Activated T-cell treated with anti-CD3 and anti-CD28 coated beads for 24 hours (primary cell): ENCODE results near the gene MACROD2.
"Not testable (repeated sequence)": the region's sequence is repeated elsewhere in the genome, so short reads cannot be mapped to it uniquely, and the experiment has no call there.

ENCODE experiments used
- DNase-seq: peaks from one replicate; pipeline ENCODE4 v3.0.0-alpha.2; 2020; ENCODE audit warnings: low read depth

The MACROD2 gene

DNA sequence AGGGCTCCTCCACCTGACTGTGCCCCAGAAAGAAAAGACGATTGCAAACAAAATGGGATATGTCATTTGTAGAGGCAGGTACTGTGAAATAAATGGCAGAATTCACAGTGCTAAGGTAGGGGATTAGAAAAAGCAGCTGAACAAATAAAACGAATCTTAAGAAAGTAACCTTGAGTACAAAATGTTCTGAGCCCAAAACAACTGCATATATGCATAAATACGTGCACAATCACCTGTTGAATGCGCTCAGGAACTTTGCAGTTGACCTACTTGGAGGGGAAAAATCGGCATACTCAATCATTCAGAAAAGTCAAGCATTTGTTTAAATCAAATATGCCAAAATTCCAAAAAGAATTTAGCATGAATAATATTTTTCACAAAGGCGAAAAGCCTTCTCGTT is 1114.2 kb downstream of the MACROD2 start:
- no peak for DNase-seq

- DNase-seq: no peak
Measured at GRCh38 chr20:15111654-15112053, 1116.3 kb downstream of the MACROD2 start.

- DNase-seq: no peak
Measured at GRCh38 chr20:15113144-15113773, 1117.9 kb downstream of the MACROD2 start.

DNA sequence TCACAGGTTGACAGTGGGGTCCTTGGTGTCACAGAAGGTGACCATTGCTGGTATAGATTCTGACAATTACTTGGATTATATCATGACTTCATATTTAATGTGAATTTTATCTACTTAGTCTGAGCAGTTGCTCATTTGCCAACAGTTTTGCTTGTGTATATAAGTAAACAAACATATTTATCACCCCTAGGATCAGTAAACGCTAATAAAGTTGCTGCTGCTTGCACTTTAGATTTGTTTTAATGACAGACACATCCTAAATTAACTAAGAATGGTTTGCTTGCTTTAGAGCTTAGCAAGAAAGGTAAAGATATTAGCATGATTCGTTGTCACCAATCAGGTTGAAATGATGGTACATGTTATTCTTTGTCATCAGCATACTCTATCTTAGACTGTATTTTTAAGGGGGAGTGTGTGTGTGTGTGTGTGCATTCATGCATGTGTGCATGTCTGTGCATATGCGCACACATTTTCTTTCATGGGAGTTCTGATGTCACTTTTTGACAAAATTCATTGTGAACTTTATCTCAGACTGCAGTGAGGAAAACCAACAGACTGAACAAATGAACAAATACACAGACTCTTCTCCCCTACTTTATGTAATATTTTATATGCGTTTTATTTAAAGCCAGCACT is 1124.7 kb downstream of the MACROD2 start:
- DNase-seq: no peak

GRCh38 chr20:15122613-15123012 is 1127.3 kb downstream of the MACROD2 start:
- DNase-seq: no peak

DNA sequence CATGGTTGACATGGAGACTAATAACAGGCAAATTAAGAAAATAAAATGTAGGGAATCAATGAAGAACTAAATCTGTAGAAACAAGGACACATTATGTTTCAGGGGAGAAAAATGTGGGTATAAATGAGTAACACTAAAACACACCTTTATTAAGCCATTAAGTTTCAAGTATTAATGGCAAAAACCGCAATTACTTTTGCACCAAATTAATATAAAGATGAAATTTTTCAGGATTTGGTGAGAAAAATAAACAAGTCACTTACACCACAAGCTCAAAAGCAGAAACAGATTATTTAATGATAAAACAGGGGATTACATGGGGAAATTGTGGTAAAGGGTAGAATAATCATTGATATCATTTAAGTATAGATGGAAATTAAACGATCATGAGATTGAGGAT is 1135.9 kb downstream of the MACROD2 start:
- no peak for DNase-seq

- no peak for DNase-seq
Measured at GRCh38 chr20:15138548-15139126, 1143.3 kb downstream of the MACROD2 start.

DNA sequence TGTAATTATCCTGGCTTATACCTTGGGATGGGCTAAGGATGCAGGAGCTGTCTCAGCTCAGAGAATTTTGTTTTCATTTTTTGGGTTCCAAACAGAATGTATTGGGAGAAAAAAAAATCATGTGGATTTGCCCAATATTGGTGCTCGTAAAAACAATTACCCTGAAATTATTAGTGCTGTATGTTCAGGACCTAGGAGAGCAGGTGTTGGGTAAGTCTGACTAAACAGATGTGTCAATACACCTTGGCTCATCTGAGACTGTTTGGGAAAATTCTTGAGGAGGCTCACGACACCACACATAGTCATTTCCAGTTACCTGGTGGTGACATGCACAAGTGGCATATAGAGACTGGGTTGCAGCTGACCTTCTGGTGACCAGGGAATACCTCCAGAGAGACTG is 1144.2 kb downstream of the MACROD2 start:
- DNase-seq: no peak

GRCh38 chr20:15140286-15140685 is 1145.0 kb downstream of the MACROD2 start:
- DNase-seq: no peak

- DNase-seq: not testable (repeated sequence)
Measured at GRCh38 chr20:15140940-15141339, 1145.6 kb downstream of the MACROD2 start.

- no peak for DNase-seq
Measured at GRCh38 chr20:15141861-15142260, 1146.5 kb downstream of the MACROD2 start.

- DNase-seq: no peak
Measured at GRCh38 chr20:15143478-15143877, 1148.2 kb downstream of the MACROD2 start.

- DNase-seq: no peak
Measured at GRCh38 chr20:15144916-15145315, 1149.6 kb downstream of the MACROD2 start.

GRCh38 chr20:15146948-15147347 is 1151.6 kb downstream of the MACROD2 start:
- no peak for DNase-seq

- DNase-seq: no peak
Measured at GRCh38 chr20:15154070-15154469, 1158.8 kb downstream of the MACROD2 start.

DNA sequence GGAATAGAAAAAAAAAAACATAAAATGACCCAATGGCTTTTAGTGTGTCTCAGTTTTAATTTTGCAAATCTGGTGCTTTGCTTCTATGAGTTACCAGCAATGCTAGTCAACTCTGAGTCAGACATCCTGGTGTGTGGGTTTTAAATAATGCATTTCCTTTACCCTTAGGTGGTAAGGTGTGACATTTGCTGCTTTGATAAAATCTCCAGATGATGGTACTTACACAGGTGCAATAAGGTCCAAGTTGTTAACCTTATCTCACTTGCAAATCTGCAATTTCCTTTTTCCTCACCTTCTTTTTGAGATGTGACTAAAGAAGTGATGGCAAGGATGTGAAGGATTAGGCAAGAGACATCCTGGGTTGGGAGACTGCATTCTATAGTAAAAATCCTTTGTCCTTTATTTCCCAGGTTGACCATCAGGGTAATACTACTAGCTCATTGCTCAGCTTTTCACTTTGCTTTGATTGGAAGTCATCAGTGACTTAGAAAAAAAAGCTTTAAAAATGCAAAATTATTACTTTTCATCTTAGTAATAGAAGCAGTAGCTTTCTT is 1160.6 kb downstream of the MACROD2 start:
- DNase-seq: no peak

DNA sequence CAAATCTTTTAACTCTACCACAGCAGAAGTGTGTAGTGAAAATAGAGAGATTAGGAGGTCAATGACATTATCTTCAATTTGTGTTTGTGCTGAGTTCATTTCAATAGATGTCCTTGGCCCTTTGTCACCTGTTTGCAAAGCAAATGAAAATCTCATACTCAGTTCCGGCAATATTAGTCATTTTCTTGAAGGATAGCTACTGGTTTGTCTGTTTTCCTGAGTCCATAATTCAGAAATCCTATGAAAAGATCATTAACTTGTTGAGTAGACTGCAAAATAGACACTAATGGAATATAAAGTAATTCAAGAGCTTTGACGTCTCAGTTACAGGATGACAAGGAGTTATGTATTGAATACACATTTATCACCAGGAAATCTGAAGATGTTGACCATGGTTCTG is 1163.2 kb downstream of the MACROD2 start:
- no peak for DNase-seq

DNA sequence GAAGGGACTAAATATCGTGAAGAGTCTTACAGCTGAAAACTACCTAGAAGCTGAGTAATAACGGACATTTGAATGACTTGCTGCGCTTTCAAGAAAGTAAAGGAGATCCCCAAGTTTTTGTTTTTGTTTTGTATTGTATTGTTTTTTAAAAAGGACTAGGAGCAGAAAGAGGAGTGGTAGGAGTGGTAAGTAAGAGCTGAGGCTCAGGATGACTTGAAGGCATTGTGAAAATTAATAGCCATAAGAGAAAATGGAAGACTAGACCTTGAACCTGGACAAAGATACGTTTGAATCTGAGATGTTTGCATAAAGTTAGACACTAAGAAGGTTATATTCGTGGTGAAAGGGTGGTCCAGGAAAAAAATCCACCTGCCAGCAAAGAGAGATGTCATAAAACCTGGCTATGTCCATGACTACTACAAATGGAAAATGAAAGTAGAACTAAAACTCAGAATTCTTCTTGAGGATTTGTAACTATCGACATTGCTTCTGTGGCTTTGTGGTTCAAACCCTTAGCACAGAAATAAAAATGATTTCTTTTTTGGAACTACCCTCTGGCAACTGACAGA is 1166.8 kb downstream of the MACROD2 start:
- DNase-seq: no peak

DNA sequence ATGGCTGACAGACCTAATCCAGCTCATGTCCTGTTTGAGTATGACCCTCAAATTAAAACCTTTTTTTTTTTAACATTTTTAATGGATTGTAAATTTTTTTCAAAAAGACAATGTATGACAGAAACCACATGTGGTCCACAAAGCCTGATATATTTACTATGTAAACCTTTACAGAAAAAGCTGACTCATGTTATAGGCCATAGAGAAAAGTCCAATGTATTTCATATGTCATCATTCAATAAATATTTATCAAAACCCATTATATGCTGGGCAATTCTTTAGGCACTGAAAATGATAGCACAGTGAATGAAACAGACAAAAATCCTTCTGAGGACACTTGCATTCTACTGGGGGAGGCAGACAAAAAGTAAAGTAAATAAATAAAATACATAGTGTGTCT is 1168.3 kb downstream of the MACROD2 start:
- no peak for DNase-seq

GRCh38 chr20:15164726-15165125 is 1169.4 kb downstream of the MACROD2 start:
- DNase-seq: no peak

DNA sequence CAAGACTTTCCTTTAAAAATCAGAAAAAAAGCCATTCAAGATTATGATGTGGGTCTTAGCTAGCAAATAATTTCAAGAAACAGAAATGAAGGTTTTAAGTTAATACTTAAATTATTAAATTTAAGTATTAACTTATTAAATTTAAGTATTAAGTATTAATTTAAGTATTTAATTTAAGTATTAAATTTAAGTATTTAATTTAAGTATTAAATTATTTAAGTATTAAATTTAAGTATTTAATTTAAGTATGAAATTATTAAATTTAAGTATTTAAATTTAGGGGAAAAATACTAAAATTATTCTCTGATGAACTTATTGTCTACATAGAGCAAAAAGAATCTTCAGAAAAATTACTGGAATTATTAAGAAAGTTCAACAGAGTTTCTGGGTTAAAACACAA is 1171.4 kb downstream of the MACROD2 start:
- no peak for DNase-seq

DNA sequence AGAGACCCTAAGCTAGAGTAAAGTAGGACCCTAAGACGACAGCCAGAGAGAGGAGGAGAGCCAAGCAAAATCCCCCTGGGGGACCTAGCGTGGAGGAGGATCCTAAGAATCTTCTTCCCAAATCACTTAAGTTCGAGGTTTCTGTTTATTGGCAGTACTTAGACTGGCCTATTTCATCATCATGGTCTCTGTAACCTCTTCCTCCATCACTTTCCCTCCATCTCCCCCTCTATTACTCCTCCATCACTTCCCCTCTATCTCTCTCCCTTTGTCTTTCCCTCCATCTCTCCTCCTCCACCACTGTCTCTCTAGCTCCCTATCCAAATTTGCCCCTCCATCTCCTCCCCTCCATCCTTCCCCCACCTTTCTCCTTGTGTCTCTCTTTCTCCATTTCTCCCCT is 1175.7 kb downstream of the MACROD2 start:
- DNase-seq: no peak

GRCh38 chr20:15176929-15177328 is 1181.6 kb downstream of the MACROD2 start:
- DNase-seq: no peak
